ENCODE data around the gene ZNF335.
A peak's percentile ranks its signal among the peaks of the same experiment; 100 is the strongest.
"Not testable (repeated sequence)": the region's sequence is repeated elsewhere in the genome, so short reads cannot be mapped to it uniquely, and the experiment has no call there.

Gene ZNF335

DNA sequence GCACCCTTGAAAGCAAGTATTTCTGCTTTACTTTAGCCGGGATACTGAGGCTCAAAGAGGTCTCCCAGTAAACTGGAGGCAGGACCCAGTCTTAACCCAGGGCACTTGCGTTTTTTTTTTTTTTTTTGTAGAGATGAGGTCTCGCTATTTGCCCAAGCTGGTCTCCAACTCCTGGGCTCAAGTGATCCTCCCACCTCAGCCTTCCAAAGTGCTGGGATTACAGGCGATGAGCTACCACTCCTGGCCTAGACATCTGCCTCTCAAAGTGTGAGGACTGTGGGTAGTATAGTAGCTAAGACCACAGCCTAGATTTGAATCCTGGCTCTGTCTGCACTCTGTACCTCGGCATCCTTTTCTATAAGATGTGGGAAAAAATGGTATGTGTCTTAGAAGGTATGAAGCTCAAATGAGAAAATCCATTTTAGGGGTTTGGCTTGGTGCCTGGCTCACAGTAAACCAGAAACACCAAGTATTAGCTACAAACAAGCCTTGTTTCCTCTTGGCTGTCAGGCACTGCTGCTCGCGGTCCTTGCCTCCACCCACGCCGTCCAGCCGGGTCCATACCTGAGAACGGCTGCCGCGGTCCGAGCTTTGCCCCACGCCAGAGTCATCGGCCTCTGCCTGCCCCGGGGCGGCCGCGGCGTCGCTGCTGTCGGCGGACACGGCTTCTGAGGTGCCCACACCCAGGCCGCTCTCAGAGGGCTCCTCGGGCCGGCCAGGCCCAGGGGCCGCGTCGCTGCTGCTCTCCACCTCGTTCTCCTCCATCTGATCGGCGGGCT lies 1.2 kb downstream of the ZNF335 start:
- ATAC-seq: no peak
- peak; percentile 44 for DNase-seq

GRCh38 chr20:45969712-45970634 lies 2.0 kb downstream of the ZNF335 start:
- DNase-seq (no peak), ATAC-seq (no peak)

- no peak for DNase-seq
- no peak for ATAC-seq
Measured at GRCh38 chr20:45968801-45969711, 2.9 kb downstream of the ZNF335 start.

DNA sequence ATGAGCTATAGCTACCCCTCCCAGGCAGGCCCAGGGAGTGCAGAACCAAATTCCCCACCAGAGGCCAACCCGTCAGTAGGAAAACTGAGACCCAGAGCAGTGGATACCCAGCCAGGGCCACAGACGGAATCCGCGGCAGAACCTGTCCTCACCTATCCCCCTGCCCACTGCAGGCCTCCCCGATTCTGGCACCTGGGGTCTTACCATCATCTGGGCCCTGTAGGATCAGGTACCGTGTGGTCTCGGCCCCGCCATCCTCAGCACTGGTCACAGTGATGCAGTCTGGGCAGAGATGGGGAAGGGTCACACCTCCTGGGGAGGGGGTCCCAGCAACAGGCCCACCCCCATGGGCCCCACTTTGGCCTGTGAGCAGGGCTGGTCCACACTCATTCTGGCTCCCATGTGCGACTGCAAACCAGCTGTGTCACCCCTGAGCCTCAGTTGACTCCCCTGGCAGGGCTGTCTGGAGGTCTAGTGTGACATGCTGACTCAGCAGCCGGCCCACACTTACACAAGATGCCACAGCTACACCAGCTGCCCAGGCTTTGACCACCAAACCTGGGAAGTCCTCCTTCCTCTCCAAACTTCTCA lies 3.8 kb downstream of the ZNF335 start:
- DNase-seq: no peak
- ATAC-seq: no peak

GRCh38 chr20:45967551-45968080 lies 4.4 kb downstream of the ZNF335 start:
- DNase-seq (no peak), ATAC-seq (no peak)

GRCh38 chr20:45965169-45966002 lies 6.6 kb downstream of the ZNF335 start:
- no peak for ATAC-seq
- DNase-seq: no peak

DNA sequence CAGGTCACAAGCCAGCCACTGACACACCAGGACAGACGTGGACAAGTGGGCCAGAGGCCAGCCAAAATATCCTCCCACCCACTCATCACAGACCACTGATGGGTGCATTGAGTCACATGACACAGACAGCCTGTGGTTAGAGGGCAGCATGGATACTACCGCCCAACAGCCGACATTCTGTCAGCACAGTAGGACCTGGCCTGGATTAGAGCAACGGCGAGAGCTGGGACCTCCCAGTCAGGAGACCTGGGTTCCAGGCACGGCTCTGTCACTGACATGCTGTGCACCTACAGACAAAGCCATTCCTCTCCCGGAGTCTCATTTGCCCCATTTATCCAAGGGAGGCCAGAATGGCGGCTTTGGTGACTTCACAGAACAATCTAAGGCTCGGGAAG lies 8.0 kb downstream of the ZNF335 start:
- no peak for ATAC-seq
- DNase-seq: no peak

DNA sequence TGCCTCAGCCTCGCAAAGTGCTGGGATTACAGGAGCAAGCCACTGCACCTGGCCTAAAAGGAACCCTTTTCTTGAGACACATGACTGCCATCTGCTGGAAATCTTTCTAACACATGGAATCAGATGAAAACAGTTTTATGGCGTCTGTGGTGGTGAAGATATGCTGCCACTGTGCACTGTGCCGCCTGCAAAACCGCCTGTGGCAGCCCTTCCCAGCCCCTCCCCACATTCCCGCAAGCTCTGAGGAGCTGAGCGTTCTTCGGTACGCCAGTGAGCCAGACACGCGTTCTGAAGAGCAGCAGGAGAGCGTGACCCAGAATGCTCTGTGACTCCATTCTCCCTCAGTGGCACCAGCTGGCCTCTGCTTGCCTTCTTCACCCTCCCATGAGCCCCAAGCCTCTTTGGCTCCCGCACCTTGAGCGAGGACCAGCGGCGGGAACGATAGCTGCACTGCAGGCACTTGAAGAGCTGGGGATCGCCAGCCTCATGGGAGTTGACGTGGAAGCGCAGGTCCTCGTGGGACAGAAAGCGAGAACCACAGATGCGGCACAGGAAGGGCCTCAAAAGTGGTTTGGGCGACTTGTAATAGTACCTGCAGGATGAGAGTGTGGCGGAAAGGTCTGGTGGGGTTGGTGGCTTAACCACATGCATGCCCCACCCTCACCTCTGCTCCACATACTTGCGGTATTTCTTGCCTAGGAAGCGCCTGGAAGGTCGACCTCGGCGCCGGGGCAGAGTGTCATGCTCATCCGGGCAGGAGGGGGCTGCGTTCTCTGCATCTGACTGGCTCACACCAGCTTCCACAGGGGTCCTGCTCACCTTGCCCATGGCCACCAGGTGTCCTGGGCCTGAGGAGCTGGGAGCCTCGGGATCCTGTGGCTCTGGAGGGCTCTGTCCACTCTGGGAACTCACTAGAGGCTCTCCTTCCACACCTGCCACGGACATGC lies 8.7 kb downstream of the ZNF335 start:
- no peak for ATAC-seq
- DNase-seq: no peak

DNA sequence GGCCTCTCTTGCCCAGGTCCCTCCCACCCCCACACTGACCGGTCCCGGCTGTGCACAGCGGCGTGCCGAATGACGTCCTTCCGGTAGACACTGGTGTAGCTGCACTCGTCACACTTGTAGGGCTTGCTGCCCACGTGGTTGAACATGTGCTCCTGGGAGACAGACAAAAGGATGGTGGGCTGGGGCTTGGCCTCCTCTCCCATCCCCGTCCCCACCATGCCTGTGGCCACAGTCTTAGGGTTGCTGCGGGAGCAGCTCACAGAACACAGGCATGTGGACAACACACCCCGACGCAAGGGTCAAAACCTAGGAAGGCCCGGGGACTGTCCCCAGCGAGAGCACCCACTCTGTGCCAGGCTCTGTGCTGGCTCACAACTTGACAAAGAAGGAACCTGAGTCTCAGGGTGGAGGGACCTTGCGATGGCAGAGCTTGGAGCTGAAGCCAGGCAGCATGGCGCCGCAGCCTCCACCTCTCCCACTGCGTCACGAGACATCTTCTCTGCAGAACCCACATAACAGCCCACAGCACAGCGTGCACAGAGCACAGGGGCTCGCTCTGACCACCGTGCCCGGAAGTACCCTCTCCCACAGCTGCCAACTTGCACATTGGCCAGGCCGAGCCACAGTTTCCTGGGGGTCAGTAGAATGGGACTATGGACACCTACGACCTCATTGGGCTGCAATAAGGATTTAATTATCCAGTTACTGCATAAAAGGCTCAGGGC lies 9.8 kb downstream of the ZNF335 start:
- DNase-seq (no peak), ATAC-seq (no peak)

DNA sequence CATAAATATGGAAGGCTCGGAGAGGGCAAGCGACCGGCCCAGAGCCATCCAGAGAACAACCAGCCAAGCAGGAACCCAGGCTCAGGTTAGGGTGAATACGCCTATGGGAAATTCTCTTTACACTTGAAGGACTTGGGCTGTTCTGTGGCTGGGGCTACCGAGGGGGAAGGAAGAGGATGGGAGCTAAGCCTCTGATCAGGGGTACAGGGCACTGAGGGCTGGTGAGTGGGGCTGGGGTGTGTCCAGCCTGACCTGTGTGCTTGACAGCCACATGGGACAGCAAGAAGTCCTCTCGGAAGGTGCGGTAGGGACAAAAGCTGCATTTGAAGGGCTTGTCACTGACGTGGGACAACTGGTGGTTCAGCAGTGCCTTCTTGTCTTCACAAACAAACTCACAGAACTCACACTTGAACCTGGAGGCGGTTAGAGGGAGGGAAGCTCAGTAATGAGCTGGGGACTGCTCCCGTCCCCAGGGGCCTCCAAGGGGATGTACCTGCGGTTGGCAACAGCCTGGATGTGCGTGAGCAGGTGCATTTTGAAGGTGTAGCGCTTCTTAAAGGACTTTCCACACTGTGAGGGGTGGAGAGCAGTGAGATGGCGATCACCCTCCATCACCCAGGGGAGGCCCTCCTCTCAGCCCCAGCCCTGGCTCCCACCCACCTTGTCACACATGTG lies 11.9 kb downstream of the ZNF335 start:
- ATAC-seq: no peak
- no peak for DNase-seq

GRCh38 chr20:45959126-45959525 lies 12.9 kb downstream of the ZNF335 start:
- DNase-seq (no peak), ATAC-seq (no peak)

DNA sequence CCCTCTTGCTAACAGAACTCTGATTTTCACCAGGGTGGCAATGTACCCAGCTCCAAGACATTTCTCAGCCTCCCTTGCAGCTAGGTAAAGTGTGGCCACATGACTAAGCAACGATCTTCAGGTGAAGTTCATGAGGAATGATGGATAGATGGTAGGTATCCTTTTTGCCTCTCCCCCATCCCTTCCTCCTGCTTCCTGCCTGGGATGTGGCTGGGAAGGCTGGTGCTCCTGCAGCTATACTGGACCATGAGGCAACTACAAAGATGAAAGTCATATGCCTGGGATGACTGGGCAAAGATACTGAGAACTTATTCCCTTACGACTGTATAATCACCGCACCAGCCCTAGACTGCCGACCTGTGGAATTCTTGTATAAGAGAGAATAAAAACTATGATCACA lies 13.4 kb downstream of the ZNF335 start:
- ATAC-seq (no peak), DNase-seq (no peak)

GRCh38 chr20:45957021-45957941 lies 14.7 kb downstream of the ZNF335 start:
- ATAC-seq (no peak), DNase-seq (no peak)

DNA sequence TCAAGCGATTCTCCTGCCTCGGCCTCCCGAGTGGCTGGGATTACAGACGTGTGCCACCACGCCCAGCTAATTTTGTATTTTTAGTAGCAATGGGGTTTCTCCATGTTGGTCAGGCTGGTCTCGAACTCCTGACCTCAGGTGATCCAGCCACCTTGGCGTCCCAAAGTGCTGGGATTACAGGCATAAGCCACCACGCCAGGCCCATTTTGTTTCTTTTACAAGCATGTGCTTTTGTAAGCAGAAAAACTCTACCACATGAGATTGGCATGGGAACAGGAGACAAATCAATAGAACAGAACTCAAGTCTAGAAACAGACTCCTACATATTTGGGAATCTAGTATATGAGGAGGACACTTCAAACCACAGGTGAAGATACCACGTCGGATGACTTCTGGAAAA lies 15.7 kb downstream of the ZNF335 start:
- not testable (repeated sequence) for ATAC-seq, DNase-seq

- DNase-seq: no peak
- no peak for ATAC-seq
Measured at GRCh38 chr20:45953672-45954071, 18.3 kb downstream of the ZNF335 start.

DNA sequence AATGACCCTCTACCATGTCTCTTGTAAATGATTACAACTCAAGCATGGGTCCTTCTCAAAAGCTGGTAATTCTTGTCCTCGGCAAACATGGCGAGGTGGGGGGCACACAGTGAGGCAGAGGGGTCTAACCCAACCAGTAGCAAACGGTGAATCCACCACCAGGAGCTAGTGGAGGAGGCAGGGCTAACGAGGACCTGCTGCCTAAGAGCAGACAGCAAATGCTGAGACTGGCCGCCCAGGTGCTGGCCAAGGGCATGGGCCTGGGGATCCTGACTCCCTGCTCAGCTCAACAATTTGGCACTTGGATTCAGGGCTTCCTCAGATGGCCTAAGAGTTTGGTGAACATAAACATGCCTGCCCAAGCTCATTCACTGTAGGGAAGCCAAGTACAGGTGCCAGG lies 19.1 kb downstream of the ZNF335 start:
- DNase-seq (no peak), ATAC-seq (no peak)
